Stimulated activated CD8-positive, alpha-beta memory T cell treated with anti-CD3 and anti-CD28 coated beads, Interleukin-2, amount 100 ng/mL, for 48 hours (primary cell): Measurements from ENCODE around the gene ZC3H18.
"Not testable (repeated sequence)": the region's sequence is repeated elsewhere in the genome, so short reads cannot be mapped to it uniquely, and the experiment has no call there.

Experiments used
- DNase-seq, 2 donors: peaks; one replicate each; pipeline ENCODE4 v3.0.0-alpha.2; 2020; ENCODE audit warnings: low read depth in 2 of 2

The ZC3H18 gene

GRCh38 chr16:88605186-88606147, 35.3 kb downstream of the ZC3H18 start:
- no peak for DNase-seq

- DNase-seq = no peak
Observed at GRCh38 chr16:88606148-88606757, 36.0 kb downstream of the ZC3H18 start.

- DNase-seq = no peak
Observed at GRCh38 chr16:88608076-88608475, 37.9 kb downstream of the ZC3H18 start.

- DNase-seq = not testable (repeated sequence)
Observed at GRCh38 chr16:88609426-88609825, 39.2 kb downstream of the ZC3H18 start.

GRCh38 chr16:88610080-88610479, 39.9 kb downstream of the ZC3H18 start:
- no peak for DNase-seq

GRCh38 chr16:88610909-88611812, 41.0 kb downstream of the ZC3H18 start:
- DNase-seq = no peak

- DNase-seq = no peak
Observed at GRCh38 chr16:88613293-88613692, 43.1 kb downstream of the ZC3H18 start.

GRCh38 chr16:88613911-88614817, 44.0 kb downstream of the ZC3H18 start:
- no peak for DNase-seq

GRCh38 chr16:88614818-88615580, 44.8 kb downstream of the ZC3H18 start:
- DNase-seq = no peak

GRCh38 chr16:88616320-88616719, 46.1 kb downstream of the ZC3H18 start:
- DNase-seq = no peak

GRCh38 chr16:88616736-88617135, 46.5 kb downstream of the ZC3H18 start:
- DNase-seq = no peak

GRCh38 chr16:88617268-88618031, 47.2 kb downstream of the ZC3H18 start:
- no peak for DNase-seq

- DNase-seq = no peak
Observed at GRCh38 chr16:88618182-88618955, 48.2 kb downstream of the ZC3H18 start.

GRCh38 chr16:88618956-88619667, 48.9 kb downstream of the ZC3H18 start:
- DNase-seq = no peak

GRCh38 chr16:88619859-88620815, 49.9 kb downstream of the ZC3H18 start:
- DNase-seq = no peak

GRCh38 chr16:88622125-88622524, 51.9 kb downstream of the ZC3H18 start:
- no peak for DNase-seq

- no peak for DNase-seq
Observed at GRCh38 chr16:88622866-88623265, 52.7 kb downstream of the ZC3H18 start.
